ENCODE results near the gene FOXJ1. TPM values are rescaled to one million over a fixed set of nuclear protein-coding genes. Genes with fewer than 3 reads are reported as not detected.

Gene FOXJ1
- total RNA-seq, 2 donors from 2014 or later = 1.6 to 2.8 TPM

Small RNA genes lying within 50 kb of the gene (microRNA-seq; reads per million reads assigned to microRNA genes)
- 0 to 0.53 reads per million in 2 donors for gene MIR6868

Other genes starting within 250 kb of the FOXJ1 start
- 10 to 100 TPM; 15.0 to 18.7 TPM for gene TRIM65, start 244.3 kb downstream of the FOXJ1 start, total RNA-seq
- gene MRPL38, start 236.4 kb downstream of the FOXJ1 start, total RNA-seq = 100 to 1,000 TPM in 1 of 2 donors, 10 to 100 TPM in 1; 84.2 to 111 TPM
- 1 to 10 TPM; 5.2 to 5.5 TPM for gene FBF1, start 200.2 kb downstream of the FOXJ1 start, total RNA-seq
- gene ACOX1, start 162.1 kb downstream of the FOXJ1 start, total RNA-seq = 100 to 1,000 TPM; 170 to 225 TPM
- 10 to 100 TPM; 21.2 to 27.9 TPM for gene TEN1, start 162.0 kb downstream of the FOXJ1 start, total RNA-seq
- 10 to 100 TPM; 10.1 to 12.4 TPM for gene CDK3, start 140.4 kb downstream of the FOXJ1 start, total RNA-seq
- 10 to 100 TPM; 18.9 to 28.5 TPM for gene EVPL, start 113.9 kb downstream of the FOXJ1 start, total RNA-seq
- 10 to 100 TPM; 49.9 to 56.5 TPM for gene SRP68, start 68.7 kb downstream of the FOXJ1 start, total RNA-seq
- gene GALR2, start 66.5 kb downstream of the FOXJ1 start, total RNA-seq = not detected
- gene ZACN, start 62.1 kb downstream of the FOXJ1 start, total RNA-seq = under 1 TPM in 1 of 2 donors, not detected in 1; 0.22 TPM
- gene EXOC7, start 37.5 kb downstream of the FOXJ1 start, total RNA-seq = 100 to 1,000 TPM; 100 to 102 TPM
- gene RNF157, start 99.2 kb upstream of the FOXJ1 start, total RNA-seq = 10 to 100 TPM; 23.6 to 89.3 TPM
- gene UBALD2, start 124.1 kb upstream of the FOXJ1 start, total RNA-seq = 100 to 1,000 TPM in 1 of 2 donors, 10 to 100 TPM in 1; 75.6 to 113 TPM
- gene QRICH2, start 167.0 kb upstream of the FOXJ1 start, total RNA-seq = 1 to 10 TPM; 1.9 to 2.3 TPM
- gene PRPSAP1, start 212.7 kb upstream of the FOXJ1 start, total RNA-seq = 10 to 100 TPM; 61.7 to 70.3 TPM
- 1 to 10 TPM; 2.9 to 4.2 TPM for gene SPHK1, start 243.4 kb upstream of the FOXJ1 start, total RNA-seq

All from left colon (tissue), 2 donors.